HG02885 (cell line): ENCODE results near the gene CEBPB.

Source experiments
- ATAC-seq: cut with Tn5 transposase; IDR thresholded peaks from one replicate; pipeline ENCODE4 v1.9.1; 2021; ENCODE audit warnings: mild to moderate bottlenecking; ENCODE audit not compliant: unreplicated experiment, poor library complexity

CEBPB gene

GRCh38 chr20:50223039-50224005 lies 32.7 kb downstream of the CEBPB start:
- no peak for ATAC-seq

DNA sequence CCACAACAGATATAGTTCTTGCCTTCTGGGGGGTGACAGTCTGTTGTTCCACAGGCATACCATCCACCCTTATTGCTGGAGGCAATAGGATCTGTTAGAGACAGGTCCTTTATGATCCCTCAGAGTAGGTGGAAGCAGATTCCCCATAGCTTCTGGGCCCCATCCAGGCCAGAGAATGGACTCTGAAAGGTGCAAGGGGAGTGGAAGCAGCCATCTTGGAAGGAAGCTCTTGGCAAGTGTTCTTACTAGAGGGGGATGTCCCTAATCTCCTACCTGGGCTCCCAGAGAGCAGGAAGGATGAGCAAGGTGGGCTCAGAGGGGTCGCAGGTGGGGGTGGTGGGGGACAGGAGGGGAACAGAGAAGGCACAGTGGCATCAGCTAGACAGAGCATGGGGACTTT lies 33.4 kb downstream of the CEBPB start:
- ATAC-seq = no peak

DNA sequence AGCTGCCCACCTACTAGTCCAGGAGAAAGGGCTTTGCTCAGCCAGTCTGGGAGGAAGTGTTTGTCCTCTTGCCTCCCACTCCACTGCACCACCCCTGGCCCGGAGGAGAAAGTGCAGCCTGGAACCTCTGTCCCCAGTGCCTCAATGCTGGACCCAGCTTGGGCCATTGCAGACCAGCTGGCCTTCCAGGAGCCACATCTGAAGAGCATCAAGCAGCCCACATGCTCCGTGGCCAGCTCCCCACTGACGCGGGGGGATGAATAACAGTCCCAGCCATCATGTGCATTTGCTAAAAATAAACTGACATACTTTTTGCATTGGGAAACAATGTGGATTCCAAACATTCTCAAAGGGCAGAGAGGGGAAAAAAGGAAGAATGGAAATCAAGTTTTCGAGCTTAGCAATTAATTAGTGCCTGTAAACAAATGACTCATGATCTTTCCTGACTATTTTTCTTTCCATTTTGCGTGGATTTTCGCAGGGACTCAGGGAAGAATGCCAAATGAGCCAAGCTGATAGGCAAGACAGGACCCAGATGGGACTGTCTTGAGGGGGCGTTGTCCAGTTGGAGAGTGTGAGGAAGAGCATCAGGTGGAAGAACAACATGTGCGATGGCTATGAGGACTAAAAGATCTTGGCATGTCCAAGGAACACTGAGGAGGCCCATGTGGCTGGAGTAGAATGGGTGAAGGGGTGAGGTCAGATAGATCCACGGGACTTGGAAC lies 34.1 kb downstream of the CEBPB start:
- ATAC-seq = no peak

DNA sequence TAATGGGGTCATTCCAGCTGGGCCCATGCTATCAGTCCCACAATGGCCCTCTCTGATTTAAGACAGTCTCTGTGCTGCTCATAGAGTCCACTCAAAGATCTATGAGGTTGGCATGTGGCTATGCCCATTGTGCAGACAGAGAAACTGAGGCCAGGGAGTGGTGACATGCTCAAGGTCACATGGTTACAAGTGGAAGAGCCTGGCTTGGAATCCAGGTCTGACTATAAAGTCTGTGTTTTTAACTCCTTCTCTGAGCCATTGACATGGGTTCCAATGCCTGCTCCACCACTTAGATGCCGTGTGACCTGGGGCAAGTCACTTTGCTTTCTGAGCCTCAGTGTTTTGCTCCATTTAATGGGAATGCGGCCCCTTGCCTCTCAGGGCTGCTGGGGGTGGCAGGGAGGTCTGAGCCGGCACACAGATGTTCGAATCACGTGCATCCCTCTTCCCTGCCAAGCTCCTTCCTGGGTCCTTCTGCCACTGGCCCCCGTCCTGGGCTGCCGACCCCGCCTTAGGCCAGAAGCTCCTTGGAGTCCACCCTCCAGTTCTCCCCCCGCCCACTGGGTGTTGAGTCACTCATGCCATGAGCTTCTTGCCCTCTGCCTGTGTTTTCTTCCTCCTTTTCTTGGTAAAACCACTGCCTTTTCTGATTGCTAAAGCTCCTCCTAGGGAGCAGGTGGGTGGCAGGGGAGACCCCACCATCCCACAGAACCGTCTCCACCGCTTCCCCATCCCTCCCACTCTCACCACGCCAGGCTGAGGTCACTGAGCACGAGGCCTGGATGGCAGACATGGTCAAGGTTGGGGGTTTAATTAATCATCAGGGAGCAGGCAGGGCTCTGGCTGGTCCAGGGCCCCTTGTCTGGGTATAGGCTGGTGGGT lies 35.7 kb downstream of the CEBPB start:
- ATAC-seq = no peak

DNA sequence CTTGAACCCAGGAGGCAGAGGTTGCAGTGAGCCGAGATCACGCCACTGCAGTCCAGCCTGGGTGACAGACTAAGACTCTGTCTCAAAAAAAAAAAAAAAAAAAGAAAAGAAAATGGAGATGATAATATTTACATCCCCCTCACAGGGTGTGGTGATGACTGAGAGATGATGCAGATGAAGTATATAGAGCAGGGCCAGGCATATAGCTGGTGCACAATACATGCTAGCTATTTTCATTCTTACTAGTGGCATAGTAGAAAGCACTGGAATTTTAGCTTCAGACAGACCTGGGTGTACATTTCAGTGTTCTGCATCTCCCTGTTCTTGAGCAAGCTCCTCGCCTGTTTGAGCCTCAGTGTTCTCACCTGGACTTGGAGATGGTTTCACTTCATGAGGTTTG lies 36.9 kb downstream of the CEBPB start:
- ATAC-seq = no peak

DNA sequence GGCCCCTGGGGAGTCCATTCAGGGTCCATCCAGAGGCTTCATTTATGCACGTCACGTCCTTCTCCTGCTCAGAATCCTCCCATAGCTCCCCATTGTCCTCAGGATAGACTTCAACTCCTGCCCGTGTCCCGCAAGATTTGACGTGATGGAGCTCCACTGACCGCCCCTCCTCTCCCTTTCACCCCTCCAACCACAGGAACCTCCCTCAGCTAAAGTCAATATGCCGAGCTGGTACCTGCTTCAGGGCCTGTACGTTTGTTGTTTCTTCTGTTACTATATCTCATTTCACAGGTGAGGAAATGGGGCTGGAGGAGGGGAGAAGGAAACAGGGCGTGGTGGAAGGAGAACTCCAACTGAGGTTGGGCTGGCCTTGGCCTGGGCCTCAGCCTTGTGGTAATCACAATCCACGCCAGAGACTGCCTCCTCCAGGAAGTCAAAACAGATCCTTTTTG lies 38.6 kb downstream of the CEBPB start:
- no peak for ATAC-seq

GRCh38 chr20:50230184-50230583 lies 39.6 kb downstream of the CEBPB start:
- no peak for ATAC-seq

- ATAC-seq = no peak
These were observed 40.4 kb downstream of the CEBPB start for GRCh38 chr20:50230871-50231560.

- ATAC-seq = no peak
These were observed 41.2 kb downstream of the CEBPB start for GRCh38 chr20:50231854-50232253.

GRCh38 chr20:50232651-50233324 lies 42.2 kb downstream of the CEBPB start:
- ATAC-seq = no peak

DNA sequence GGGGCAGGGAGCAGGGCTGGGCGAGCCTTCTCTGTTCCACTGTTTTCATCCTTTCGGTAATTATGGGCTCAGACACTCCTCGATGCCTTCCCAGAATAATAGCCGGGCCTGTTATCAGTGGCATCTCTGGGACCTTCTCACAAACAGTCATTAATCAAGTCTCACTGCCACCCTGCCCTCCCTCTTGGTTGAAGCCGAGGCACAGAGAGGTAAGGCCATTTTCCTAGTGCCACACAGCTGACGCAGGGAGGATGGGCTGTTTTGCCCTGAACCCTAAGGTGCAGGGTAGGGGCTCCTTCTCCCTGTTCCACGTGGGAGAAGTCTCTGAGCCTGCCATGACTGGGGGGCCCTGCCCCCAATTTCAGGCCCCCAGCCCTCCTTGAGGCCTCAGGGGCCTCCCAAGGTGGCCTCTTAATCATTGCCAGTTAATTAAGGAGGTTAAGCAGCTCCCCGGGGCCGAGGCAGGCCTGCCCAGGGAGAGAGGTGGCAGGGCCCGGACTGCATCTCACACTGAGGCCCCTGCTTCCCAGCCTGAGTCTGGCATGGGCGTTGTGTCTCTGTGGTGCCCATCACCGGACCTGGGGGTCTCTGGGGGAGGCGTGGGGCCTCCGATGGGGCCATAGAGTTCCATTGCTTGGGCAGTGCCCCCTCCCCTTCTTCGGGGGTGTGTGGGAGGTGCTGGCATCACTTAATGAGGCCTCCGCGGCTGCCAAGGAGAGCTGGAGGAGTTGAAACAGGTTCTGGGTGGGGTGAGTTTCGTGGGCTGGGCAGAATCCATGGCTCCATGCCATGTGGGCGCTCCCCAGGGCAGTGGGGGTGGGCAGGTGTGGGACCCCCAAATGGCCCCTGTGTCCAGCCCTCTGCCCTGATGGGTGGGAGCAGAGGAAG lies 42.9 kb downstream of the CEBPB start:
- no peak for ATAC-seq

DNA sequence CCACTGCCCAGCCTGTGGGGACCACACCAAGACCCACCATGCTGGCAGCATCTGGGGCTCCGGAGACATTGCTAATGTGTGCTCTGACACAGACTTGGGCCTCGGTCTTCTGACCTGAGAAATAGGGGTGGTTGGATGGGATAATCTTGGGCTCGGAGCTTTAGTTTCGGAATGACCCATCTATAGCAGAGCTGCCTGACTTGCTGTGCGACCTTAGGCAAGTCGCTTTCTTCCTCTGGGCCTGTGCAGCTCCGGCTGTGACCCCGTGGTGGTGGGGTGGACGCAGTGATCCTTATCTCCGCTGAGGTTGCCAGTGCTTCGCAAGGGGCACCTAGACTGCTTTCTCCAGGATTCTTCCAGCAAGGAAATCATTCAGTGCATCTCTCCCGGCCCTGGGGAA lies 43.7 kb downstream of the CEBPB start:
- ATAC-seq = no peak

GRCh38 chr20:50237349-50237748 lies 46.7 kb downstream of the CEBPB start:
- no peak for ATAC-seq

GRCh38 chr20:50238081-50238800 lies 47.6 kb downstream of the CEBPB start:
- ATAC-seq = no peak

- ATAC-seq = no peak
These were observed 49.5 kb downstream of the CEBPB start for GRCh38 chr20:50240092-50240491.

DNA sequence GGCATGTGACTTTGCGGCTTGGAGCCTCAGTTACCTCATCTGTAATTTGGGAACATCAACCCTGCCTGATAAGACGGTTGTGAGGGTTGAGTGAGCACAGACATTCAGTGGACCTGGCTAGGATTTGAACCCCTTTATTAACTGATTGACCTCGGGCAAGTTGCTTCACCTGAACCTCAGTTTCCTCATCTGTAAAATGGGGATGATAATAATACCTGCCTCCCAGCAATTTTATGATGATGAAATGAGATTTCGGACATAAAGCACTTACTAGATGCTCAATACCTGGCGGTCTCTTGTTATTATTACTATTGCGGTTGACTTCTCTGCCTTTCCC lies 51.5 kb downstream of the CEBPB start:
- no peak for ATAC-seq
